Glomerular visceral epithelial cell (primary cell): ENCODE results near the gene DCC.

ENCODE experiments used
- DNase-seq: peaks from one replicate; pipeline ENCODE4 v3.0.0-alpha.2; 2016; ENCODE audit errors: extremely low spot score

Gene DCC

DNA sequence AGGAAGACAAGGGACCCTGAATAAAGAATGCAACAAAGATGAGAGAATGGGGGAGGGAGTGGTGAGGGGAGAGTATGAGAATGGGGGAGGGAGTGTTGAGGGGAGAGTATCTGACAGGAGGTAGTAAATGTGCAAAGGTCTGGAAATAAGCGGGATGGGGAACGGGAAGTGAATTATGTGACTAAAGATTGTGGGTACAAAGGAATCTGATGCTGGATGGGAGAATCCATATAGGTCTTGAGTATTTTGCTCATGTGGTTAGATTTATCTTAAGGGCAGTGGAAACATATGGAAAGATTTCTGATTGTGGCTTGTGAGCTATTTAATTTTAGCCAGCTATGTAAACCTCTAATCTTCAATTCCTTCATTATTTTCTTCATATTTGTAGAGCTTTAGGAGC lies 593.4 kb downstream of the DCC start:
- no peak for DNase-seq

DNA sequence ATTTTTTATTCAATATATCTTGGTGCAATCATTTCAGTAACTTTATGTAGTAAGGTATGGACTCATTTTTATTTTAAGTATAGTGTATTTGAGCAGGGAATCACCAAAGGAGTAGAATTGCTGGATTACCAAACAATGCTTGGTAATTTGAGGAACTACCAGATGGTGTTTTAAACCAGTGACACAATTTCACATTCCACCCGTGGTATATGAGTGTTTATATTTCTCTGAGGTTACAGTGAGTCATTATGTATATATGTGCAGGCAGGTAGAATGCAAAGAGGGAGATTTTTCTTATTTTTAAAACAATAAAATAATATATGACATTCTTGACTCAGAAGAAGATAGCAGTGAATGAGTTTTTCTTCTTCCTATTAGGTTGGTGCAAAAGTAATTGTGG lies 596.9 kb downstream of the DCC start:
- DNase-seq, result no peak

DNA sequence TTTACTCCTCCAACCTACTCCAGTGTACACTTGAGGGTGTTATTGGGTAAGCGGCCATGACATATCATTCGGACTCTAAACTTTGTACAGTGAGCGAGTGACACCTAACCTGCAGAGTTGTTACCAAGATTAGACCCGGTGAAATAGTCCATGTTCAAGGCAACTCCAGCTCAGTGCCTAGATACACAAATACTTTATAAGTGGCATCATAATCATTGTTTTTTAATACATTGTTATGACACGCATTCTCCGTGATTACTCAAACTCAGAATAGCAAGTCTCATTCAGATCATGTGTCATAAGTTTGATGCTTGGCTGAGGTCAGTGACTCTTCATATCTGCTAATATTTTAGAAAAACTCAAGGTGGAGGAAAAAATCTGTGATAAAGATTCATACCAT lies 597.8 kb downstream of the DCC start:
- no peak for DNase-seq

DNA sequence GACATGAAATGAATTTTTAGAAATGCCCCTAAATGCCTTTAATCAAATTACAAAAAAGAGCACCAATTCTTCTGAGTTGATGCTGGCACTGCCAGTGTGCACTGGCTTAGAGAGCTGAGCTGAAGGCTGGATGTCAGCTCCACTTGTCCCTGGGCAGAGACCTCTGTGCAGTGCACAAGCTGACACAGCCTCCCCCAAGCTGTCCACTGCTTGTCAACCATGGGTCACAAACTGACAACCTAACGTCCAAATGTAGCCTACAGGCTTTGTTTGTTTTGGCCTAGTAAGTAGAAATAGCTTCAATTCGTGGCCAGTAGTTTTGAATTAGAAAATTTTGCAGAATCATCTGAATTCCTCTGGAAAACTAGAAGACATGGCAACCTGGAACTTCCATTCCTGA lies 605.6 kb downstream of the DCC start:
- no peak for DNase-seq

DNA sequence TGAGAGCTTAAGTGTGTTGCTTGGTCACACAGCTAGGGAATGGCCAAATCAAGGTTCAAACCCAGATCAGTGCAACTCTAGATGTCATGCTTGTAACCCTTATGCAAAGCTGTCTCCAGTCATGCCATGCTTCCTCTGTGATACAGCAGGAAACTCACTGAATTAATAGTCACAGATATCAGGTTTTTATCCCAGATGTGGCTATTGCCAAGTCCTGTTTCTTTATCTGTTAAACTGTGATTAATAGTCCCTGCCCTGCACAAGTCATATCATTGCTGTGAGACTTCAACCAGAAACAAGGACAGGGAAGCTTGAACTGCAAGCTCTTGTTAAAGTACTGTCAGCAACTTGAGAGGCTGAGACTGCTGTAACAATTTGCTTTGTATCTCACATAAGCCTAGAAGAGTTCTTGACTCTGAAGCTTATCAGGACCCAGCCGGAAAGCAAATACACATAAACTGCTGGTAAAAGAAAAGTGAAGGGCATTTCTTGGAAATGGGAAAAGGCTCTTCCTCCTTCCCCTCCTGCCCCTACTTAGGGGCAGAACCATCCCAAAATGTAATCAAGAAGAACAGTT lies 609.0 kb downstream of the DCC start:
- DNase-seq, result no peak

DNA sequence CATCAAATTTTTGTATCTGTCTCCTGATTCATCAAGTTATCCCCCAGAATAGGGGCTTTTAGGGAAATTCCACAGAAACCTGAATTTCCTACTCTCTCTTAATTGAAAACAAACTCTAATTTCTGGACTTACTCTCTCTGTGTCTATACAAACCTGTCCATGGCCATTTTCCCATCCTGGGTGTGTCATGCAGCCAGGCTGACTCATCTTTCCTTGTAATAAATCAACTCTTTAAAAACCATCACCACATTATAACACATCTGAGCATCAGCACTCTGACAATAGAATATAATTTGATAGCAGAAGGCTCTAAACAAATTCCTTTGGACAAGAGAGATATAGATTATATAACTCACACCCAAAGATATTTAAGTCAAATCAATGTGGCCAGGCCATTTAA lies 610.2 kb downstream of the DCC start:
- no peak for DNase-seq

GRCh38 chr18:52953387-52953786 lies 613.4 kb downstream of the DCC start:
- DNase-seq, result no peak

DNA sequence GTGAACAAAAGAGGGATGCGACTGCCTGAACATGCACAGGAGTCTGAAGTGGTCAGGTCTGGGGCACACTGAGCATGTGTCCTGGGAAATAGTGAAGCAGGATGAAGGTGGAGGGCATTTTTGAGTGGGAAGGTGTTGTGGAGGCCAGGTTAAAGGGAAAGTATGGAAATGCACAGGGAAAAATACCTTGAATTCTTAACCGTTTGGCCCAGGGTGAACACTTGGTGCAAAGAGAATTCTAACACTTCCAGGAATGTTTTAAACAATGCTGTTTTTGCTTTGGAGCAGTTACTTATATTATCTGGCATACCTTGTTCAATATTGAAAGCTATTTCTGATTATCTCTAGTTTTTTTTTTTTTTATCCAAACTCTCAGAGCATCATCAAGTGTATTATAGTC lies 623.5 kb downstream of the DCC start:
- DNase-seq, result no peak

DNA sequence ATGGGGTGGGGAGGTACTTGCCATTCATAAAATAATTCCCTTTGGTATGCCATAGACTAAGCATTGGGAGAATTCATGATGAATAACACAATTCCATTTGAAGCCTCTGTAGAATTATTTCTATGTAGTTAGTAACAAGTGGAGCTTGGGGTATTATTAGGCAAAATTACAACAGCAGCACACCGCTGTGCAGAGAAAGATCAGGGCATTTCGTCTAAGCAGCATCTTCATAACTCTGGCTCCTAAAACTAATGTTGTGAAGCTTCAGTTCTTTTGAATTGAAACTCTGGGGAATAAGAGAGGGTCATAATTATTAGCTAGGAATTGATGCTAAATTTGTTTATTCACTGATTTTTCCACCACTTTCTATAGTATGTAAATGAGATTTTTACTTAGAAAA lies 630.7 kb downstream of the DCC start:
- no peak for DNase-seq

DNA sequence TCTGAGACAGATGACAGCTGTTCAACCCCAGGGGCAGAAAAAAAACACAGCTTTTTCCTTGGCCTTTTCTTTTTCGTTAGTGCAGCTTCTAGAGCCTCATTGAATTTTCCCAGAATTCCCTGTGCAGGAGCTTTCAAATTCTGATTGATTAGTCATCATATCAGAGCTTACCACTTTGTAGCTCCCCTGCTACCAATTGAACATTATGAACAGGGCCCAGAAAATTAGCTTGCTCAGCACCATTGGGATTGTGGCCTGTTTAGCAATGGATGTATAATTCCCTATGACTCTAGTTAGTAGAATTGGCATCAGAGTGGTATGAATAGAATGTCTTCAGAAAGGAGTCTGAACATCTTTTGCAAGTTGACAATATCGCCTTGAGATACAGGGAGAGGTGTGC lies 631.1 kb downstream of the DCC start:
- no peak for DNase-seq

DNA sequence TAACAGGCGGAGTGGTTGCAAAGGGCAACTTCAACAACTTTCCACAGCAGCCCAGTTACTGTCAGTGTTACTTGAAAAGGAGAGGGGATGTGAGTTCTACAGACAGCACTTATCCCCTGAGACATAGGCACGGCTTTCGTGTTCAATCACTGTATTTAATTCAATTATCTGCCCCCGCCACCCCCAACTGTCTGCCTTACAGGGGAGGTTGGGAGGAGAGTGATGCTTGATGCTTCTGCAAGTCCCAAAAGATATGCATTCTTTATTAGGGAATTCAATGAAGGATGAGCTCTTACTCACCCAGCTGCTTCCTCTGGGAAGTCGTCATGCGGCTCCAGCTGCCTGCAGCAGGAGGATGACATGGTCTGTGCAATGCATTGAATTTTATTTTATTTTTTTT lies 639.9 kb downstream of the DCC start:
- DNase-seq, result no peak

- DNase-seq, result no peak
Measured at GRCh38 chr18:52991246-52991645, 651.2 kb downstream of the DCC start.

- DNase-seq, result no peak
Measured at GRCh38 chr18:52992041-52992440, 652.0 kb downstream of the DCC start.

- DNase-seq, result no peak
Measured at GRCh38 chr18:52995875-52996274, 655.9 kb downstream of the DCC start.

DNA sequence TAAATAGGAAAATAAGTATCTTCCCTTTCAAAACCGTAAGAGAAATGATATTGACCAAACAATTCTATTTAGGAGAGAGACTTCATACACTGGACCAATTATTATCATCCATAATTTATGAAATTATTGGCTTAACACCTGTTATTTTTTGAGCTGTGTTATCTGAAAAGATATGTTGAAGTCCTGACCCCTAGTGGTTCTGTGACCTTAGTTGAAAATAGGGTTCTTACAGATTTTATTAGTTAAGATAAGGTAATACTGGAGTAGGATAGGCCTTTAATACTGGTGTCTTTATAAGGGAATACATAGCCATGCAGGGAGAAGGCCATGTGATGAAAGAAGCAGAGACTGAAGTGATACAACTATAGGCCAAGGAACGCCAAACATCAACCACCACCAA lies 659.6 kb downstream of the DCC start:
- DNase-seq, result no peak

DNA sequence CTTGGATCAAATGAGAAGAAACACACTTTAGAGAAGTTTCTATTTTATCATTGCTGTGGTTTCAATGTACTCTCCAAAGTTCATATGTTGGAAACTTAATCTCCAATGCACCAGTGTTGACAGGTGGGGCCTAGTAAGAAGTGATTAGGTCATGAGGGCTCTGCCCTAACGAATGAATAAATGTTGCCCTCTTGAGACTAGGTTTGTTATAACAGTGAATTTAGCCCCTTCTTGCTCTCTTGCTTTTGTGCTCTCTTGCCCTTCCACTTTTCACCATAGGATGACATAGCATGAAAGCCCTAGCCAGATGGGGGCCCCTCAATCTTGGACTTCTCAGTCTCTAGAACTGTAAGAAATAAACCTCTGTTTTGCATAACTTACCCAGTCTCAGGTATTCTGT lies 664.8 kb downstream of the DCC start:
- no peak for DNase-seq

- DNase-seq, result no peak
Measured at GRCh38 chr18:53018791-53019190, 678.8 kb downstream of the DCC start.

- DNase-seq, result no peak
Measured at GRCh38 chr18:53025247-53025646, 685.2 kb downstream of the DCC start.

GRCh38 chr18:53028565-53028964 lies 688.6 kb downstream of the DCC start:
- no peak for DNase-seq

DNA sequence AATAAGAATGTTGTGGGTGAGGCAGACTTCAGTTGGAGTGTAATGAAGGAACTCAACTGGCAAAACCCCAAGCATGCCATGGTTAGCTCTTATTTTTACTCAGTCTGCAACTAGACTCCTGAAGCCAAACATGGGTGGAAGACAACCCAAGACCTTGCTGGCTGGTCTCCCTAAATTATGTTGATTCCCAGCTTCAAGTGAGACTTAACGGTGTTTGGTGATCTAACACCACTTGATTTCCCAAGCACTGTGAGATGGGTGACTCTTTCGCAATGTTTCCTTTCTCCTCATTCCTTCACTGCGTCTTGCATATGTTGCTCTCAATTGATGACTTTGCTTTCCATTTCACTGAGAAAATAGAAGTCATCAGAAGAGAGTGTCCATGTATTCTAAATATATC lies 693.1 kb downstream of the DCC start:
- DNase-seq, result no peak

- no peak for DNase-seq
Measured at GRCh38 chr18:53038608-53039007, 698.6 kb downstream of the DCC start.

DNA sequence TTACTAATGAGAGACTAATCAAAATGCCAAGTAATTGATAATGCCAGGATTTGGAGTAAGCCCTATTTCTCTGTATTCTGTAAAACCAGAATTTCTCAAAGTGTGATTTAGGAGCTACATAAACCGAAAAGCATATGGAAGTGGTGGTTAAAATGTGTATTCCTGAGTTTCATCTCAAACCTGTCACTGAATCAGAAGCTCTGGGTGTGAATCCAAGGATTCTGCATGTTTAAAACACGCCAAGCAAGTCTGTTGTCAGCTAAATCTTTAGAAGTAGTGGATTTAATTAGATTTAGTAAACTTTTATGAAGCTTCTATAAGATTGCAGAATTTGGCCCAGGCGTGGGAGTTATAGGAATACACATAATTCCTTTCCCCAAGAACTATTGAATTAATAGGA lies 700.3 kb downstream of the DCC start:
- no peak for DNase-seq

GRCh38 chr18:53056064-53056463 lies 716.1 kb downstream of the DCC start:
- no peak for DNase-seq

DNA sequence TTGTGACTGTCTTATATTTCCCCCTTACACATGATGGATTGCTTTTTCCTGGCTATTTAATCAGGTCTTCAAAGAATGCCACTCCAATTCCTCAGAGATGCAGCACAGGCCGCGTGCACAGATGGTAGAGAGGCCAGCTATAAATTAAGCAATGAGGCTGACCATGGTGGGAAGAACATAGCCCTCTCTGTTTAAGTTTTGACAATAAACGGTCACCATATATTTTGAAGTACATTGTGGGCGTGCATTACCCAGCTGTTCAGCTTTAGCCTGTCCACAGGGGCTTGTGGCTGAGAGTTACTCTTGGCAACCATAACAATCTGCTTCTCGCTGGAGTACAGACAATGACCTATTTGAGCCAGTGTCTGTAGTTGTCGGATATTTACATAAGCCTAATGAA lies 730.8 kb downstream of the DCC start:
- DNase-seq, result no peak

DNA sequence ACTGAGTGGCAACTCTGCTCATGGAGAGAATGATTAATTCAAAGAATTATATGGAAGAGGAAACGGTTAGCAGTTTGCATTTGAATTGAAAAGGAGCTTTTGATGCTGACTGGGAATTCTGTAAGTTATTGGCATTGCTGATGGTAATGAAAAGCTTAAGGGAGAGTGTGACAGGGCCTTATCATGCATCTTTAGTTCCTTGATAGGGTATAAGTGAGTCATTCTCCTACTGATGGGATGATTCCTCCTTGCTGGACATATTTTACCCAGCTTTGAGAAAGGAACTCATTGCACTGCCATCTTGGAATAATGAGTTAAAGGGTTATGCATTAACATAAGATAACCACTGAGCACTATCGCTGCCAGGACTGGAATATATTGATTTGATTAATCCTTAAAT lies 740.7 kb downstream of the DCC start:
- DNase-seq, result no peak
